ENCODE results near the gene ZNHIT2.
"Not testable (repeated sequence)": the region's sequence is repeated elsewhere in the genome, so short reads cannot be mapped to it uniquely, and the experiment has no call there.

Gene ZNHIT2

DNA sequence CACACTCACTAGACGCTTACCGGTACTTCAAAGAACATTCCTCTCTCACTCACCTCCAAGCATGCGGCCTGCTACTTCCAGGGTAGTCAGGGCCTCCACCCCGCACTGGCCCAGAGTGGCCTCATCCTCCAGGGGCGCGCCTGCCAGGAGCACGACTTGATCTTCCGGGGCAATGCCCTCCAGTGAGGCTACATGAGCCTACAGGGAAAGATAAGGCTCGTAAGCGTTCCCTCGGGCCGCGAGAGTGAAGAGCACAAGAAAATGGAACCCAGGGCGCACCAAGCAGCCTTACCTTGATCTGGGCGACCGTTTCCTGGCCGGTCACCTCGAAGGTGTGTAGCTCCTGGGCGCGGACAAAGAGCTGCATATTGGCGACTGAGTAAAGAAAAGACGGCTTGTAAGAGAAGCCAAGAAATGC, 4.0 kb upstream of the ZNHIT2 start:
- DNase-seq (ENCODE audit: low read depth in 2 of 3, low spot score in 1 of 3): no peak

- DNase-seq (ENCODE audit: low read depth in 2 of 3, low spot score in 1 of 3): no peak
Measured at GRCh38 chr11:65120831-65121230, 3.3 kb upstream of the ZNHIT2 start.

DNA sequence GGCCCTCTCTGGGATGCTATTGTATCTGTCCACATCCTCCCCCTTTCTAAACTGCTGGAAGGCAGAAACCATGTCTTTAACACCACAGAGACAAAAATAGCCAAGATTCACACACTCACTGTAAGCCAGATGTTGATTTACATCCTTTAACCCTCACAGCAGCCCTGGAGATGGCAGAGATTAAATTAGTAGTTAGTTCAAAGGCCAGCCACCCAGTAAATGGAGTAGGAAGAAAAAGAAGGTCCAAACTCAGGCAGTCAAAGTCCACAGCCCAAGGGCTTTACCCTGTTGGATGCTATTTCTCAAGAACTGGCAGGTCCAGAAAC, 2.1 kb upstream of the ZNHIT2 start:
- DNase-seq (ENCODE audit: low read depth in 2 of 3, low spot score in 1 of 3): no peak

DNA sequence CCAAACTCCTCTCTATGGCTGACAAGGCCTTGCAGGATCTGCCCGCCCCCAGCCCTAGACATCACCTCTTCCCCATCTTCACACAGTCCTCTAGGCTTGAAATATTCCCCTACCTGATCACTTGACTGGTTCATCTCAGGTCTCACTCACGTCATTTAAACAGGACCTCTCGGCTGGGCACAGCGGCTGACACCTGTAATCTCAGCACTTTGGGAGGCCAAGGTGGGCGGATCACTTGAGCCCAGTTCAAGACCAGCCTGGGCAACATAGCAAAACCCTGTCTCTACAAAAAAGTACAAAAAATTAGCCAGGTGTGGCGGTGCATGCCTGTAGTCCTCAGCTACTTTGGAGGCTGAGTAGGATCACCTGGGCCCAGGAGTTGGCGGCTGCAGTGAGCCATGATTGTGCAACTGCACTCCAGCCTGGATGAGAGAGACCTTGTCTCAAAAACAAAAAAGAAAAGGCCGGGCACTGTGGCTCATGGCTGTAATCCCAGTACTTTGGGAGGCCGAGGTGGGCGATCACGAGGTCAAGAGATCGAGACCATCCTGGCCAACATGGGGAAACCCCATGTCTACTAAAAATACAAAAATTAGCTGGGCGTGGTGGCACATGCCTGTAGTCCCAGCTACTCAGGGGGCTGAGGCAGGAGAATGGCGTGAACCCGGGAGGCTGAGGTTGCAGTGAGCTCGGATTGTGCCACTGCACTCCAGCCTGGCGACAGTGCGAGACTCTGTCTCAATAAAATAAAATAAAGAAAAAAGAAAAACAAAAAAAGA, 1.6 kb upstream of the ZNHIT2 start:
- not testable (repeated sequence) for DNase-seq (ENCODE audit: low read depth in 2 of 3, low spot score in 1 of 3)

DNA sequence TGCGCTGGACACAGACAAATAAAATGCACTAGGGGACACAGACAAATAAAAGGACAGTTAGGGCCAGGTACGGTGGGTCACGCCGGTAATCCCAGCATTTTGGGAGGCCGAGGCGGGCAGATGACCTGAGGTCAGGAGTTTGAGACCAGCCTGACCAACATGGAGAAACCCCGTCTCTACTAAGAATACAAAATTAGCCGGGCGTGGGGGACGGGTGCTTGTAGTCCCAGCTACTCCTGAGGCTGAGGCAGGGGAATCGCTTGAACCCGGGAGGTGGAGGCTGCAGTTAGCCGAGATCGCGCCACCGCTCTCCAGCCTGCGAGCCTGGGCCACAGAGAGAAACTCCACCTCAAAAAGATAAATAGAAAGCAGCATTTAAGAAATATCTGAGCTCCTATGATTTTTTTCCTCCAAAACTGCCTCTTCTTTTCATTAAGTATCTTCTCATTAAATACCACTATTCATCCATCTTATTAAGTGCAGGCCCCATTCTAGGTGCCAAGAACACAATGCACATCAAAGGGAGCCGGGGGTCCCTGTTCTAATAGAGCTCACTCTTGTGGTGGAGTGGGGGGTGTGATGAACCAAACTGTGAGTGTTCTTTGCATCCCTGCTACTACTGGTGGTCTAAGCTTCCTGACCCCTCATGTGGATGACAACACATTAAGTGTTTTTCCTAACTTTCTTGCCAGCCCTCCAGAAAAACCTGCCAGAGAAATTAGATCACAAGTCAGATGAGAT, 766 bp upstream of the ZNHIT2 start:
- no peak for DNase-seq (ENCODE audit: low read depth in 2 of 3, low spot score in 1 of 3)

- DNase-seq (ENCODE audit: low read depth in 2 of 3, low spot score in 1 of 3): peak; percentile 43 to 67 (median 61)
Measured at GRCh38 chr11:65116370-65117205, 913 bp downstream of the ZNHIT2 start.

- no peak for DNase-seq (ENCODE audit: low read depth in 2 of 3, low spot score in 1 of 3)
Measured at GRCh38 chr11:65115361-65116082, 2.0 kb downstream of the ZNHIT2 start.

DNA sequence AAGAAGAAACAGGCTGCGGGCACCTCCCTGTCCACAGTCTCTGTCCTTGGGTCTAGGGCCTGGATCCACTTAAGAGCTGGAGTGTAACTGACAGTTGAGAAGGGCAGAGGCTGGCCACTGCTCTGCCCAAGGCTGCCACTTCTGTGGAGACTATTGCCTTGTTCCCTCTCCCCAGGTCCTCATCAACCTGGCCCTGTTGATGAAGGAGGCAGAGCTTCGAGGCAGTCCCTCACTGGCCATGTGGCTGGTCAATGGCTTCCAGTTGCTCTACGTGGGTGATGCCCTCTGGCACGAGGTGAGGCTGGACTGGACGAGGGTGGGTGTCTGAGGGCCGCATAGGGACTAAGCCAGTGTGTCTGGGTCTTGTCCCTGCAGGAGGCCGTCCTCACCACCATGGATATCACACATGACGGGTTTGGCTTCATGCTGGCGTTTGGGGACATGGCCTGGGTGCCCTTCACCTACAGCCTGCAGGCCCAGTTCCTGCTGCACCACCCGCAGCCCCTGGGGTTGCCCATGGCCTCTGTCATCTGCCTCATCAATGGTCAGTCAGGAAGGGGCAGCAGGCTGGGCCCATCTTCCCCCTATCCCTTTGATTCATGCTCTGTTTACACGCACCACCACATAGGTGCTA, 2.8 kb downstream of the ZNHIT2 start:
- DNase-seq (ENCODE audit: low read depth in 2 of 3, low spot score in 1 of 3): no peak

DNA sequence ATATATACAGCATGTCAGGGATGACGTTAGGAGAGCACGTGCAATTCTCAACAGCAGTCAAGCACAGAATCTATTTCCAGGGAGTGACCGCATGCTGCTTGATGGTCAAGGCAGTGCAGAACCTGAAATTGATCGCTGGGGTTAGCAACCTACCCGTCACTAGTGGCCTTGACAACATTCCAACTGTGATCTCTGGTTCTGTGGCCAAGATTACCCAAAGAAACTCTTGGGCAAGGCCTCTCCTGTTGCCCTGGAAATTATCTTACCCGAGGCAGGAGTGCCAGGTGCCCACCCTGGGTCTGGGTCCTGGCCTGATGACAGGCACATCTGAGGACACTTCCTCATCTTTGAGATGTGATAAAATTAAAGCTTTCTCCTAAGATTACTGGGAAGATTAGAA, 3.7 kb downstream of the ZNHIT2 start:
- no peak for DNase-seq (ENCODE audit: low read depth in 2 of 3, low spot score in 1 of 3)

- no peak for DNase-seq (ENCODE audit: low read depth in 2 of 3, low spot score in 1 of 3)
Measured at GRCh38 chr11:65113361-65113756, 4.1 kb downstream of the ZNHIT2 start.

- DNase-seq (ENCODE audit: low read depth in 2 of 3, low spot score in 1 of 3): peak in 2 of 3 donors; percentile 67 to 72
Measured at GRCh38 chr11:65112546-65113360, 4.7 kb downstream of the ZNHIT2 start.

- DNase-seq (ENCODE audit: low read depth in 2 of 3, low spot score in 1 of 3): peak; percentile 85 to 95 (median 86)
Measured at GRCh38 chr11:65111744-65112545, 5.6 kb downstream of the ZNHIT2 start, which contains the start of gene TM7SF2. Gene TM7SF2, plus strand, starts transcription at chr11:65111872. Its CDS starts 144 bp downstream, at chr11:65112016.

DNA sequence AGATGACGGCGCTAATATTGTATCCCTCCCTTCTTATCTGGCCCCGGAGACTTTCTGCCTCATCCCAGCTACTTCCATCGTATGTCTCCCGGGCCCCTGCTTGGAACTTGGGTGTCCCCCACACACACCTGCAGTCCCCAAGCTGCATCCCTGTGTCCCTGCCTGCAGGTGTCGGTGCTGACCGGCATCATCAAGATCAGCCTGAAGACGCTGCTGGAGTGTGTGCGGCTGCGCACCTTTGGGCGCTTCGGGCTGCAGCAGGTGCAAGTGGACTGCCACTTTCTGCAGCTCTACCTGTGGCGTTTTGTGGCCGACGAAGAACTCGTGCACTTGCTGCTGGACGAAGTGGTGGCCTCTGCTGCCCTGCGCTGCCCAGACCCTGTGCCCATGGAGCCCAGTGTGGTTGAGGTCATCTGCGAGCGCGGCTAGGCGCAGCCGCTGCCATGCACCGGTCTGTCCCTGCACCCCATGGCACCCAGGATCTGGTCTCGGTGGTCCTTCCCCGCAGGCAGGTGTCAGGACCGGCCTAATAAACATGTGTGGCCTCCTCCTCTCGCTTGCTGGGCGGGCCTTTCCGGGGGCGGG, 6.2 kb downstream of the ZNHIT2 start:
- no peak for DNase-seq (ENCODE audit: low read depth in 2 of 3, low spot score in 1 of 3)

DNA sequence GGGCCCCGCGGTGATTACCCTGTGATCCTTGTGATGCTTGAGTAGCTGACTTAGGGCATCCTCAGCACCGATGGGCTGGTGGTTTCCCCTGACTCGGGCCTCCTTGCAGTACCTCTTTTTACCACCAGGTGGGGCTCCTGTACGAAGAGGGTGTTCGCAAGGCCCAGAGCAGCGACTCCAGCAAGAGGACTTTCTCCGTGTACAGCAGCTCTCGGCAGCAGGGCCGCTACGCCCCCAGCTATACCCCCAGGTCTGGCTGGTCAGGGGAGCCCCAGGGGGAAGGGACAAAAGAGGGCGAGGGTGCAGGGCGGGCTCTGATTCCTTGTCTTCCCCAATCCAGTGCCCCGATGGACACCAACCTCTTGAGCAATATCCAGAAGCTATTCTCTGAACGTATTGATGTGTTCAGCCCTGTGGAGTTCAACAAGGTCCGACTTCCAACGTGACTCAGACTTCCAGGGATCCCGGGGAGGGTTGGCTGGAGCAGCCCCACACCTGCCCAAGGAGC, 7.1 kb downstream of the ZNHIT2 start:
- peak; percentile 88 to 100 (median 92) for DNase-seq (ENCODE audit: low read depth in 2 of 3, low spot score in 1 of 3)

- no peak for DNase-seq (ENCODE audit: low read depth in 2 of 3, low spot score in 1 of 3)
Measured at GRCh38 chr11:65109231-65110198, 8.0 kb downstream of the ZNHIT2 start.

DNA sequence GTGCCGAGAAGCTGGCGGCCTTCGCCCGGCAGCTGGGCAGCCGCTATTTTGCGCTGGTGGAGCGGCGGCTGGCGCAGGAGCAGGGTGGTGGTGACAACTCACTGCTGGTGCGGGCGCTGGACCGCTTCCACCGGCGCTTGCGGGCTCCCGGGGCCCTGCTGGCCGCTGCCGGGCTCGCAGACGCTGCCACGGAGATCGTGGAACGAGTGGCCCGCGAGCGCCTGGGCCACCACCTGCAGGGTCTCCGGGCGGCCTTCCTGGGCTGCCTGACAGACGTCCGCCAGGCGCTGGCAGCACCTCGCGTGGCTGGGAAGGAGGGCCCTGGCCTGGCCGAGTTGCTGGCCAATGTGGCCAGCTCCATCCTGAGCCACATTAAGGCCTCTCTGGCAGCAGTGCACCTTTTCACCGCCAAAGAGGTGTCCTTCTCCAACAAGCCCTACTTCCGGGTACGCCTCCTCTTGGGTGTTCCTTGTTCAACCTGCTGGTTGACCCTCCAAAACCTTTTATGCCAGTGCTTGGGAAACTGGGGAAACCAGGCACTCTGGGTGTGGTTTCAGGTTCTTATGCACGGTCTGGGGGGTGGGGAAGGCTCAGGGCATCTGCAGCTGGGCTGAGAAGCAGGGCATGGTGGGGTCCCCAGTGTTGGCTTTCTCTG, 8.9 kb downstream of the ZNHIT2 start:
- no peak for DNase-seq (ENCODE audit: low read depth in 2 of 3, low spot score in 1 of 3)

Measured in stimulated activated CD4-positive, alpha-beta T cell treated with anti-CD3 and anti-CD28 coated beads, Interleukin-12 subunit alpha, Interleukin-12 subunit beta, amount 100 ng/mL, for 48 hours (primary cell).